SK-N-SH (cell line): Measurements from ENCODE around the gene LPP.

ENCODE experiments used
- CTCF ChIP-seq: fragments of 200-600 bp; sonication (generic); IDR thresholded peaks from 2 replicates; pipeline ENCODE4 v1.6.1; 2017; ENCODE audit warnings: antibody characterized with exemption, mild to moderate bottlenecking, moderate library complexity
- ELF1 ChIP-seq: IDR thresholded peaks from 2 replicates; pipeline ENCODE4 v1.4.0; 2012
- EZH2phosphoT487 ChIP-seq: fragments of 200-600 bp; sonication (generic); IDR thresholded peaks from 2 replicates; pipeline ENCODE4 v1.6.1; 2017; ENCODE audit warnings: low read depth, mixed run types, mild to moderate bottlenecking, antibody characterized with exemption, moderate library complexity, borderline replicate concordance
- FOXM1 ChIP-seq: IDR thresholded peaks from 2 replicates; pipeline ENCODE4 v1.4.0; 2012; ENCODE audit warnings: low read depth, mild to moderate bottlenecking
- JUND ChIP-seq: IDR thresholded peaks from 2 replicates; pipeline ENCODE4 v1.4.0; 2012
- MXI1 ChIP-seq: IDR thresholded peaks from 2 replicates; pipeline ENCODE4 v1.6.1; 2012; ENCODE audit warnings: mild to moderate bottlenecking, low read depth, low read length, improper control_type of control experiment
- PBX3 ChIP-seq: IDR thresholded peaks from 2 replicates; pipeline ENCODE4; 2012
- REST ChIP-seq: IDR thresholded peaks from 2 replicates; pipeline ENCODE4 v1.6.1; 2012; ENCODE audit warnings: mild to moderate bottlenecking, low read depth, low read length, moderate library complexity
- RFX5 ChIP-seq: IDR thresholded peaks from 2 replicates; pipeline ENCODE4 v1.6.1; 2012; ENCODE audit warnings: mild to moderate bottlenecking, improper control_type of control experiment, low read length
- TAF1 ChIP-seq: IDR thresholded peaks from 2 replicates; pipeline ENCODE4 v1.6.1; 2012; ENCODE audit warnings: low read depth, mild to moderate bottlenecking, low read length, moderate library complexity, borderline replicate concordance
- TF ChIP-seq, protein P1 (sequence below): IDR thresholded peaks from 2 replicates; pipeline ENCODE4 v1.4.0; 2012; ENCODE audit warnings: low read depth

DNA sequence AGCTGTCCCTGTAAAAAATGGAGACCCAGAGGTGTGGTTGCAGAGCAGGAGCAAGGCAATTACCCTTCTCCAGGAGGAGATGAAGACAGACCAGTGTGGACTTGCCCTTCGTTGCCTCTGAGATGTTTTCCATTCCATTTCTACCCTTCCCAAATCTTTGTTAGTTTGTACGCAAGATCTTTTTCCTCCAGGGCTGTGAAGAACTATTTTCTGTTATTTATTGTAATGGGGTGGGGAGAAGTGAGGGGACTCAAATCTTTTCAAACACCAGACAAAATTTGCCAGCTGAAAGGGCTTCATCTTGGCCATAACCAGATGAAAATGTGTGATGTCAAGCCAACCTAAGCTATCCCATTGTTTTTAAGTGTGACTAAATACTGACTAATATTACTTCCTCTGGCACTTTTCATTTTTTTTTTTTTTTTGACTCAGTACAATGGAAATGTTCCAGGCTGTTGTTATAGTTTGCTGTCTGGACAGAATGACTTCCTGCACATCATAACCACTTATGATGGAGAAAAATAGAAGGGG, 746.5 kb downstream of the LPP start:
- TF ChIP-seq MXI1 (no peak), TAF1 (no peak), CTCF (no peak), EZH2phosphoT487 (no peak), REST (no peak), PBX3 (peak; percentile 62), ELF1 (no peak), JUND (peak; percentile 88), FOXM1 (peak; percentile 22; the same call in 1 of the 2 replicates), RFX5 (no peak)
- TF ChIP-seq, protein P1, sequence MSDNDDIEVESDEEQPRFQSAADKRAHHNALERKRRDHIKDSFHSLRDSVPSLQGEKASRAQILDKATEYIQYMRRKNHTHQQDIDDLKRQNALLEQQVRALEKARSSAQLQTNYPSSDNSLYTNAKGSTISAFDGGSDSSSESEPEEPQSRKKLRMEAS = peak; percentile 58; the same call in 1 of the 2 replicates
